G401 (cell line): Measurements from ENCODE around the gene C12orf57. TPM values are rescaled to one million over a fixed set of nuclear protein-coding genes. Genes with fewer than 3 reads are reported as not detected.

Source experiments
- DNase-seq: peaks from one replicate; pipeline ENCODE4 v3.0.0-alpha.2; 2015; ENCODE audit warnings: low spot score
- in situ Hi-C: cut with HindIII; loops from 2 replicates; pipeline ENCODE4 v1.10.0; 2016; ENCODE audit warnings: low sequenced_read_pairs, mixed read lengths
- total RNA-seq: library from RNA; depleted of rRNA; stranded (reverse); fragments of >200 nt; shearing (Covaris generic); gene quantifications from 2 replicates; pipeline ENCODE4 v1.2.3, GENCODE V29; 2014

C12orf57 gene
- total RNA-seq, 1 experiment from 2014 or later, result 88.1 TPM

GRCh38 chr12:6935371-6936193 lies 8.2 kb upstream of the C12orf57 start:
- no peak for DNase-seq

GRCh38 chr12:6936194-6936635 lies 7.6 kb upstream of the C12orf57 start:
- no peak for DNase-seq
- in situ Hi-C loops, result no loop called here

More at GRCh38 chr12:6935371-6936193, 8.2 kb upstream of the C12orf57 start:
- in situ Hi-C loops, result no loop called here

GRCh38 chr12:6936636-6937480 lies 7.0 kb upstream of the C12orf57 start:
- in situ Hi-C loops, result no loop called here
- no peak for DNase-seq

GRCh38 chr12:6937481-6938352 lies 6.1 kb upstream of the C12orf57 start:
- DNase-seq, result peak; percentile 97
- in situ Hi-C loops, result no loop called here

- in situ Hi-C loops, result no loop called here
- no peak for DNase-seq
Measured at GRCh38 chr12:6938353-6939190, 5.2 kb upstream of the C12orf57 start.

GRCh38 chr12:6939191-6939540 lies 4.7 kb upstream of the C12orf57 start:
- in situ Hi-C loops, result no loop called here
- DNase-seq, result no peak

- no peak for DNase-seq
- in situ Hi-C loops, result no loop called here
Measured at GRCh38 chr12:6941267-6941666, 2.6 kb upstream of the C12orf57 start.

GRCh38 chr12:6941782-6942181 lies 2.0 kb upstream of the C12orf57 start:
- in situ Hi-C loops, result no loop called here
- DNase-seq, result no peak

- no peak for DNase-seq
- in situ Hi-C loops, result no loop called here
Measured at GRCh38 chr12:6942331-6942665, 1.5 kb upstream of the C12orf57 start.

- in situ Hi-C loops, result no loop called here
- peak; percentile 98 for DNase-seq
Measured at GRCh38 chr12:6943389-6943721, 467 bp upstream of the C12orf57 start.

GRCh38 chr12:6944381-6945186 lies 762 bp downstream of the C12orf57 start:
- peak; percentile 96 for DNase-seq
- in situ Hi-C loops, result no loop called here

GRCh38 chr12:6945613-6946012 lies 1.8 kb downstream of the C12orf57 start:
- in situ Hi-C loops, result no loop called here
- DNase-seq, result no peak

GRCh38 chr12:6946033-6946919 lies 2.5 kb downstream of the C12orf57 start:
- in situ Hi-C loops, result no loop called here
- peak; percentile 79 for DNase-seq

GRCh38 chr12:6946920-6947374 lies 3.1 kb downstream of the C12orf57 start:
- DNase-seq, result no peak
- in situ Hi-C loops, result no loop called here

GRCh38 chr12:6947615-6948014 lies 3.8 kb downstream of the C12orf57 start:
- in situ Hi-C loops, result no loop called here
- DNase-seq, result no peak

- in situ Hi-C loops, result no loop called here
- DNase-seq, result no peak
Measured at GRCh38 chr12:6948873-6949594, 5.2 kb downstream of the C12orf57 start.
